Measurements from ENCODE around the gene CAMK2B.

Gene CAMK2B

DNA sequence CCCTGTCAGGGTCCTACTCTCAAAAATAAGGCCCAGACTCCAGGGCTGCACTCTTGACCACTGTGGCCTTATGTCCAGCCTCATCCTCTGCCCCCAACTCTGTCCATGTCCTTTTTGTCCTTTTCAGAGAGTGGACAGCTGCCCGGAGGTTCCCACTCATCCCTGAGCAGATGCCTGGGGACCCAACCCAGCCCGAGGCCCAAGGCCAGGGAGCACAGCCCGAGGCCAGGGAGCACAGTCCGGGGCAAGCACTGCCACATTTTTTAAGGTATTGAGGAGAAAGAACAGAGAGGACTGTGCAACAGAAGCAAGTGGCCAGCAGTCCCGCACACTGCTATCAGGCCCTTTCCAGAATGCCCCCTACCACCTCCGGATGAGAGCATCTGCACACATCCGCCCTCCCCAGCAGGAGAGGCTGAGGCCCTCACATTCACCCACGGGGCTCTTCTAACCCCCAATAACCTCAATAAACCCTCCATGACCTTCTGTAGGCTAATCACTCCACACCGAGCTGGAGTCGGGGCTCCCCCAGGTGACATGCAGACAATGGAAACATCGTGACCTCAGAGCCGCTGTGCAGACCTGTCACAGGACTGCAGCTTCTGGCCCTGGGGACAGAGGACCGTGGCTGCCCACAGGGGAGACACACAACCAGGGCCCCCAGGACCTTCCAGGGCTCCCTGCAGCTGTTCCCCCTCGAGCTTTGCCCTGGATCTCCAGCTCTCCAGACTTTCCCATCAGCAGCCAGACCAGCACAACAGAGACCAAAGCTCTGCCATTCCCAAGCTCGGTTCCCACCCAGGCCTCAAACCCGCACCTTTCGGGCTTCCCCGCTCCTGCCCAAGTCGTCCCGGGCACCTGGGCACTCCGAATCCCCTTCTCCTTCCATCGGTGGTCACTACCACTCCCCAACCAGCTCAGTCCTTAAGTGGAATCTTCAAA is 51.4 kb downstream of the CAMK2B start:
- no peak for FAIRE-seq

- no peak for FAIRE-seq
Observed at GRCh38 chr7:44272981-44273380, 52.4 kb downstream of the CAMK2B start.

DNA sequence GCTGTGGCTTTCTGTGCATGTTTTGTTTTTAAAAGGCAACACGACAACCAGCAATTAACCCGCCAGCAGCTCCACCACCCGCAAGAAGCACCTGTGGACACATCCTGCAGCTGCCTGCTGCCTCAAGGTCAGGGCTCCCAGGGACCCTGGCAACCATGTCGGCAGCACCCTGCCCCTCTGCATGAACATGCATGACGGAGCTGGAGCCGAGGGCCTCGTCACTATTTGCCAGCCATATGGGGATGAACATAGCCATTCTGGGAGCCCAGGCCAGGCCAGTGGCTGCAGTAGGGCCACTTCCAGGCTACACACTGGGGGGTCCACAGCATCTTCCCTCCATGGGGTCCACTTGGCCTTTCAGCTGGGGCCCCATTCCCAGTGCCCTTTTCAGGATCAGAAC is 52.9 kb downstream of the CAMK2B start:
- FAIRE-seq: no peak

DNA sequence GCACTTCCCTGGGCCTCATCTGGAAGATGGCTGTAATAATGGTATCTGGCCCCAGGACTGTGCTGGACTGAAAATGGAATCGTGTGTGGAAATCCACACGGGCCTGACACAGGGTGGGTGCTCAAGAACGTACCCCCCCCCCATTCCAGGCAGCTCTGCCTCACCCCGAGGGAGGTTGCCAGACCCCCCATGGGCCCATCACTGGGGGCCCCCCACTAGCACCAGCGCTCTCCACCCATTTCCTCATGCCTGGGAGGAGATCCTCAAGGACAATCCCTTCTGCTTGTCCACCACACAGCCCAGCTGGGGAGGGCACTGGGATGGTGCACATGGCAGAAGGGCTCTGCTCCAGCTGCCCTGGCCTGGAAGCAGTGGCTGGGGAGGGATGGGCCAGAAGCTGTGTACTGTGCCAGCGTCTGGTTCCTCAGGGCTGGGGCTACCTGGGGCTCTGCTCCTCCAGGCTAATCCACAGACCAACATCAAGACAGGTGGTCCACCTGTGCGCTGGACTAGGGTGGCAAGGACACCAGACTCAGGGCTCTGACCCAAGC is 55.4 kb downstream of the CAMK2B start:
- FAIRE-seq: no peak

DNA sequence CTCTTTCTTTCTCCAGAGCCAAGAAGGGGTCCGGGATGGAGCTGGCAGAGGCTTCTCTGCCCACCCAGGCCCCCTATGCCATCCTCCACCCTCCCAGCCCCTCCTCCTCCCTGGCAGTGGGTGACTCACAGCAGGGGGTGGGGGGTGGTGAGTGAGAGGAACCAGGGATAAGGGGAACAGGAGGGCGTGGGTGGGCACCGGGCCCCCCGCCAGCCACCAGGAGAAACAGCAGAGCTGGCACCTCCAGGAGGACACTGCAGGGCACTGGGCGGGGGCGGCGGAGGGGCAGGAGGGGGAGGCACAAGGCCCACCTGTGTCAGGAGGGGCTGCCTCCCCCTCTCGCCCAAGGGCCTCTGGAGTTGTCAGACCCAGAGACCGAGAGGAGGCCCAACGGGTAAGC is 56.0 kb downstream of the CAMK2B start:
- FAIRE-seq: no peak

DNA sequence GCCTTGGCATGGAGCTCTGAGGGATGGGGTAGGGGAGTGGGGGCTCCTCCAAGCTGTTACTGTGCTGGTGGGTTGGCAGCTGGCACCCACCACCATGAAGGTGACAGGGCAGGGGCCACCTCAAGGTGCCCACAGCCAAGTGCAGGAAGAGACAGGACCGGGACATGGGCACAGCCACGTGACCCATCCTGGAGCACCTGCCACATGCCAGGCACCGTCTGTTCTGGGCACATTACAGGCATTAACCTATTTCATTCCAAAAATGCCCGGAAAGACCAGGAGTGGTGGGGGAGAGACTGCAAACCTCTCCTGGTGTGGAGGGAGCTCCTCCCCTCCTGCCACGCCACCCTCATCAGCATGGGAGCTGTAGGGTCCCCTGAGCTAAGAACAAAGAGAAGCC is 56.7 kb downstream of the CAMK2B start:
- FAIRE-seq: no peak

- FAIRE-seq: no peak
Observed at GRCh38 chr7:44267719-44268421, 57.5 kb downstream of the CAMK2B start.

- no peak for FAIRE-seq
Observed at GRCh38 chr7:44267178-44267577, 58.2 kb downstream of the CAMK2B start.

- no peak for FAIRE-seq
Observed at GRCh38 chr7:44266526-44266925, 58.9 kb downstream of the CAMK2B start.

DNA sequence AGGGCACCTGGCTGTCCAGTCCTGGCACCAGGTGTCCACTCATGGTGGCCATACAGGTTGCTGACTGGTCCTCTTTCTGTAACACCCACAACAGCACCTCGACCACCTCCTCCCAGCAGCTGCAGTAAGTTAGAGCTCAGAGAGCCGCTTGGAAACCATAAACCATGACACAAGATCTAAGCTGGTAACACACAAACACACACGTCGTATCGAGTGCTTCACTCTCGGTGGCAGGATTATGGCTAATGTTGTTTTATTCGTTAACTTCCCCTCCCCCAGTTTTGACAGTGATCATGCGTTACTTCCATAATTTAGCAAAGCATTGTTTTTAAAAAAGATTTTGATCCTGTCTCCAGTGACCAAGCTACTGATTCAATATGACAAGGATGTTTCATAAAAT is 59.7 kb downstream of the CAMK2B start:
- FAIRE-seq: no peak

- FAIRE-seq: no peak
Observed at GRCh38 chr7:44264221-44264931, 61.0 kb downstream of the CAMK2B start.

DNA sequence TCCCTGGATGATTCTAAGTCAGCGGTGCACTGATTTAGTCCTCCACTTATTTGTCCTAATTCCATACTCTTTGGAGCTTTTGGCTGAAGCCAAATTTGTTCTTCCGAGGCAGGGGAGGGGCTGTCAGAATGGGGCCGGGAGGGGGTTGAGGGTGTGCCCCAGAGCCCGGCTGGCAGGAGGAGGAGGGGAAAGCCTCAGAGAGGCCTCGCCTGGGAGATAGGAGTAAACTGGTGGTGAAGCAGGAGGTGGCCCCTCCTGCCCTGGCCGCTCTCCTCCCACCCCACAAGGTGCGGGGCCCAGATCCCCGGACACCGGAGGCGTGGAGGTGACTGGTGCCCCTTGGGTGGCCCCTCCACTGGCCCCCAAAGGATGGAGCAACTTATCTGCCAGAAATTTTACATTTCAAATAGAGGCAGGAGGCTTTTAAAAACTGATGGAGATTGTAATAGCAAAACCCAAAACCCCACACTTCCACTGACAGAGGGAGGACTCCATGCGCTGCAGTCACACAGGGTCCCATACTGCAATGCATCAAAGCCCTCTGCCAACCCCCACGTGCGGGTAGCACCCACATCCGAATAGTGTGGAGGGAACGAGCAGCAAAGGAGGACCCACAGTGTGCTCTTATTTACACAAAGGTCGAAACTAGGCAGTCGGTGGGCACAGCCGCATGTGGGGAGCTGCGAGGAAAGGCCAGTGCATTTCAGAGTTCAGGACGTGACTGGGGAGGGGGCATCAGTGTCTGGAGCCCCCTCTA is 61.9 kb downstream of the CAMK2B start:
- FAIRE-seq: no peak

DNA sequence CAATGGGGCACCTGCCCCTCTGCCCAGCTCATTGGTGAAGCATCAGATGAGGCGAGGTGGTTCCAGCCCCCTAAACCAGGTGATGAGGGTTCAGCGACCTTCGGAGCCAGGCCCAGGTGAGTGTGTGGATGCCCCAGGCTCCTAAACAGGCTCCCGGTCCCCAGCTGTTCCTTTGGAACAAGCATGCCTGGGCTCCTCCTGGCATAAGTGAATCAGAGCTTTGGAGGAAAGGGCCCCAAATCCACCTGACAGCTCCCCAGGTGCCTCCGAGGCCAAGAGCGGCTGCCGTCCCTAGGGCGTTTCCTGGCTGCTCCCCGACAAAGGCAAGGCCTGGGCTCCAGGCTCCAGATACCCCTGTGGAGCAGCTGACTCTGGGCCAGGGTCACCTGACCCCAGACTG is 63.4 kb downstream of the CAMK2B start:
- no peak for FAIRE-seq

- no peak for FAIRE-seq
Observed at GRCh38 chr7:44261240-44261639, 64.2 kb downstream of the CAMK2B start.

GRCh38 chr7:44259547-44260457 is 65.6 kb downstream of the CAMK2B start:
- FAIRE-seq: no peak

GRCh38 chr7:44258865-44259546 is 66.4 kb downstream of the CAMK2B start:
- no peak for FAIRE-seq

GRCh38 chr7:44258423-44258760 is 67.0 kb downstream of the CAMK2B start:
- no peak for FAIRE-seq

DNA sequence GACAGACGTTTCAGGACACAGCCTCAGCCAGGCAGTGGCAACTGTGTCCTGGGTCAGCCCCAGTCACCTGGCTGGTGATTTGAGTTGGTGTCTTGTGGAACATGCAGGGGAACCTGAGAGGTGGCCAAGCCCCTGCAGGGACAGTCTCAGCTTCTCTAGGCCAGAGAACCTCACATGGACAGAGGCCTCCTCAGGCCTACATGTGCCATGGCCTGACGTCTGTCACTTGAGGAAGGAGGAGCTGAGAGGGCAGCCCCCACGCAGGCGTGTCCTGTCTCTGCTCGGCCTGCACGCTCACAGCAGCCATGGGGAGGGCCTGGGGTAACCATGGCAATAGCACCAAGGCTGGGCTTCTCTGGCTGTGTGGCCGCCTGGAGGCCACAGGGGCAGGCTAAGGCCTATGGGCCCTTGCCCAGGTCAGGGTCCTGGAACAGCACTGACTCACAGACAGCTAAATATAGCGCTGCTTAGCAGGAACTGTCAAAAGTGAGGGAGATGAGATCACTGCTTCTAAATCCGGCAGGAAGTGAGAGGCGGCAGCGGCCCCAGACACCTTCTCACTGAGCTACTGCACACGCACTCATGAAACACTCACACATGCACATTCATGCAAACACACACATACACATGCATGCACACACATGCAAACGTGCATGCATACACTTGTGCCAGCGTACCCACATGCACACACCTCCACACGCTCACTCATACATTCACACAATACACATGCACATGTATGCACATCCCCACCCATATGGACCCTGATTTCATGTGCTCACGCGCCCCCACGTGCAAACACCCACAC is 67.6 kb downstream of the CAMK2B start:
- FAIRE-seq: no peak

DNA sequence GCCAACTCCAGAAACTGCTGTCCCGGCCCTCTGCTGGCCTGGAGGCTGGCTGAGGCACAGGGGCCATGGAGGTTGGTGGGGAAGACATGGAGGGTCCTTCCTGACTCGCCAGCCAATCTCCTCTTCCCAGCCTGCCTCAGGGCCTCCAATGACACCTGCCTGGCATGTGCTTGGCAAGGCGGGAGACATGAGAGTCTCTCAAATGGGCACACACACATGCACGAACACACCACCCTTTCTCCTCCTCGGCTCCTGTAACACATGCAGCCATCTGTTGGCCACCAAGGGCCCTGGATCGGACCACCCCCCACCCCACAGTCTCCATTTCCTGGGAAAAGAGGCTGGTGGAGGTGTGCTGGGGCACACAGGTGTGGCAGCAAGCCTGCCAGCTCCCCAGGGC is 68.2 kb downstream of the CAMK2B start:
- FAIRE-seq: no peak

DNA sequence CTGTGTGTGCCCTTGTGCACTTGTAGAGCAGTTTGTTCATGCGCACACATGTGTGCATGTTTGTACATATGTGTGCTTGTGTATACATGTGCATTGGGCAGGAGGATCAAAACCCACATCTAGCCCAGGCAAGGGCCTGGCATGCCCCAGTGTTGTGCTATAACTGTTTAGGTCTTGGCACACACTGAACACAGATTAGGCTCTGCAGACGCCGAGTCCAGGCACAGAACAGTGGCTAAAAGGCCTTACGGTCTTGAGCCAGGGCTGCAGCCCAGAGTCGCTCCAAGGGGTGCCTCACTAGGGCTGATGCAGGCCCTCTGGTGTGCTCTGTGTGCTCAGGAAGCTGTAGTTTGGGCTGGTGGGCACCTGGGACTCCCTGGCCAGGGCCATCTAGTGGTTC is 68.9 kb downstream of the CAMK2B start:
- no peak for FAIRE-seq
